ENCODE data around the gene PSMA8. TPM values are rescaled to one million over a fixed set of nuclear protein-coding genes. Genes with fewer than 3 reads are reported as not detected.
"Not testable (repeated sequence)": the region's sequence is repeated elsewhere in the genome, so short reads cannot be mapped to it uniquely, and the experiment has no call there.

The PSMA8 gene
- total RNA-seq, 1 donor from 2014 or later, result not detected

DNA sequence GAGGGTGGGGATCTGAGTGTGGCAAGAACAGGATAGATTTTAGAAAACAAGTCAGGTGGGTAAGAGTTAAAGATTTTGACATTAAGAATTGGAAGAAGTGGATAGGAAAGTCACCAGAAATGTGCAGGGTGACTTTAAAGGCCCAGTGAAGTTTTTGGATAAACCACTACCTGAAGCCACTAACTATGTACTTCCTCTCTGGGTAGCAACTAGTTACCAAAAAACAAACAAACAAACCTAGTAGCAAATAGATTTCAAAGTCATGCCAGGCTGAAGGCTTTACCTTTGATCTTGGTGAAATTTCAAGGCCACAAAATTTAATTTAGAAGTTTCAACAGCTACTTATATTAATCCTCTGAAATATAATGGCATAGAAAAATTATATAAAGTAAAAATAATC is 42.5 kb downstream of the PSMA8 start:
- DNase-seq, result no peak

DNA sequence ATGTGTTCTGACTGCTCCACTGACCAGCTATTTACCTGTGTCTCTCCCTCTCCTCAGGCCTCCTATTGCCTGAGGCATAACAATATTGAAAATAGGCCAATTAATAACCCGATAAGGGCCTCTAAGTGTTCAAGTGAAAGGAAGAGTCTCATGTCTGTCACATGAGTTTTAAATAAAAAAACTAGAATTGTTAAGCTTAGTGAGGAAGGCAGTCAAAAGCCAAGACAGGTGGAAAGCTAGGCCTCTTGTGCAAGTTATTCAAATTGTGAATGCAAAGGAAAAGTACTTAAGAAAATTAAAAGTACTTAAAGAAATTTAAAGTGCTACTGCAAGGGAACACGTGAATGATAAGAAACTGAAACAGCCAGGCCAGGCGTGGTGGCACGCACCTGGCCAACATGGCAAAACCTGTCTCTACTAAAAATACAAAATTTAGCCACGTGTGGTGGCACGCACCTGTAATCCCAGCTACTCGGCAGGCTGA is 47.7 kb downstream of the PSMA8 start:
- no peak for DNase-seq

- no peak for DNase-seq
These were observed 49.9 kb downstream of the PSMA8 start for GRCh38 chr18:26183395-26184112.

GRCh38 chr18:26185267-26185666 is 51.6 kb downstream of the PSMA8 start:
- peak; percentile 3 for DNase-seq

- no peak for DNase-seq
These were observed 56.8 kb downstream of the PSMA8 start for GRCh38 chr18:26190506-26190905.

- DNase-seq, result no peak
These were observed 58.6 kb downstream of the PSMA8 start for GRCh38 chr18:26192233-26192632.

GRCh38 chr18:26196605-26197004 is 62.9 kb downstream of the PSMA8 start:
- DNase-seq, result no peak

DNA sequence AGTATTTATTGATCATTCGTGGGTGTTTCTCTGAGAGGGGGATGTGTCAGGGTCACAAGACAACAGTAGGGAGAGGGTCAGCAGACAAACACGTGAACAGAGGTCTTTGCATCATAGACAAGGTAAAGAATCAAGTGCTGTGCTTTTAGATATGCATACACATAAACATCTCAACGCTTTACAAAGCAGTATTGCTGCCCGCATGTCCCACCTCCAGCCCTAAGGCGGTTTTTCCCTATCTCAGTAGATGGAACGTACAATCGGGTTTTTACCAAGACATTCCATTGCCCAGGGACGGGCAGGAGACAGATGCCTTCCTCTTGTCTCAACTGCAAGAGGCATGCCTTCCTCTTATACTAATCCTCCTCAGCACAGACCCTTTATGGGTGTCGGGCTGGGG is 68.3 kb downstream of the PSMA8 start:
- DNase-seq, result not testable (repeated sequence)

- DNase-seq, result no peak
These were observed 71.6 kb downstream of the PSMA8 start for GRCh38 chr18:26205318-26205717.

GRCh38 chr18:26206488-26206887 is 72.8 kb downstream of the PSMA8 start:
- no peak for DNase-seq

GRCh38 chr18:26207937-26208336 is 74.3 kb downstream of the PSMA8 start:
- no peak for DNase-seq

GRCh38 chr18:26208977-26209376 is 75.3 kb downstream of the PSMA8 start:
- DNase-seq, result no peak

DNA sequence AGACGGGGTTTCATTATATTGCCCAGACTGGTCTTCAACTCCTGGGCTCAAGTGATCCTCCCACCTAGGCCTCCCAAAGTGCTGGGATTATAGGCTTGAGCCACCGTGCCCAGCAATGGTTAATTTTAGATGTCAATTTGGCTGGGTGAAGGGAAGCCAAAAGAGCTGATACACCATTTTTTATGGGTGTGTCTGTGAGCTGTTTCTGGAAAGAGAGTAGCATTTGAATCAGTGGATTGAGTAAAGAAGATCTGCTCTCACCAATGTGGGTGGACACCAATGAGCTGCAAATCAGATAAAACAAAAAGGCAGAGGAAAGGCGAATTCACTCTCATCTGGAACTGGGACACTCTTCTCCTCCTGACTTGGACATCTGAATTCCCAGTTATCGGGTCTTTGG is 76.5 kb downstream of the PSMA8 start:
- no peak for DNase-seq

- no peak for DNase-seq
These were observed 81.7 kb downstream of the PSMA8 start for GRCh38 chr18:26215247-26215970.

DNA sequence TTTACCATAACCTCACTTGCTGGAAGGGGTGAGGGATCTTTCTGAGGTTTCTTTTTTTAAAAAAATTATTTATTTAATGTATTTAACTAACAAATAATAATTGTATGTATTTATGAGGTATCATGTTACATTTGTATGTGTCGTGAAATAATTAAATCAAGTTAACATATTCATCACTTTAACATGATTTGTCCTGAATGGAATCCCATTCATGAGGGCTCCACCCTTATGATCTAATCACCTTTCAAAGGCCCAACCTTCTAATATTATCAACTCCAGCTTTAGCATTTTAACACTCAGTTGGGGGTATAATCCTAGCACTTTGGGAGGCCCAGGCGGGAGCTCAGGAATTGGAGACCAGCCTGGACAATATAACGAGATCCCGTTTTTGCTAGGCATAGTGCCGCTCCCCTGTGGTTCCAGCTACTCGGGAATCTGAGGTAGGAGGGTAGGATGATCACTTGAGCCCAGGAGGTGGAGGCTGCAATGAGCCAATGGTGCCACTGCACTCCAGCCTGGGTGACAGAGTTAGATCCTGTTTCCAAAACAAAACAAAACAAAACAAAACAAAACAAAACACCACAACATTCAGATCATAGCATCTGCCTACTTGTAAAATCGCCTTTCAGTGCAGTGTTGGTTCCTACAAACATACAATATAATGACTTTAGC is 91.5 kb downstream of the PSMA8 start:
- DNase-seq, result no peak

GRCh38 chr18:26225915-26226228 is 92.2 kb downstream of the PSMA8 start:
- no peak for DNase-seq

DNA sequence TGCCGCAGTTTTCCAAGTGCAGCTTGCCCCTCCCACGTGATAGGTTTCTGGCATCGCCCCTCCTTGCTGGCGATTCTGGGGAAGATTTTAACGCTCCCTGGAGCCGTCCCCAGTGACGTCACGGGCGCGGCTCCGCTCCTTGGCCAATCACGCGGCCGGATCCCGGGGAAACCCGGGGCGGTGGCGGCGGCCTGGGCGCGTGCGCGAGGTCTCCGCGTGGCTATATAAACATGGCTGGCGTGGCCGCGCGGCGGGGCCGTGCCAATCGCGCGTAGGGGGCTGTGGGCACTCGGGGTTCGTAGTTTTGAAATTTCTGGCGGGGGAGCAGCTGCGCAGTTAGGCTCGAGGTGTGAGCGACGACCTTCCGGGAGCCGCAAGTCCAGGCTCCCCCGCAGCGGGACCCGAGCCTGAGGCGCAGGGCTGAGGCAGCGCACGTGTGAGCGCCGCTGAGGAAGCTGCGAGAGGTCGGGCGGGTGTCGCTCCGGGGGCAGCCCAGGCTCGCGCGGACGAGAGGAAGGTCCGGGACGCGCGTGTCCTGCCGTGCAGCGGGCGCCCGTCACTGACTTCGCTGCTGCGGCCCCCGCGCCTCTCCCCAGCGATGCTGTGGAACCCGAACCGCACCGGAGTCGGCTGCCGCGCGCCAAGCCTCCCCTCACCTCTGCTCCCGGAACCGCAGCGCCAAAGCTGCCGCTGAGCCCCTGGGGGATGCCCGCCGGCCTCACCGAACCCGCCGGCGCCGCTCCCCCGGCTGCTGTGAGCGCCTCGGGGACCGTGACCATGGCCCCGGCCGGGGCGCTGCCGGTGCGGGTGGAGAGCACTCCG is 92.8 kb downstream of the PSMA8 start, which contains the start of gene TAF4B:
Gene TAF4B, plus strand, starts transcription at position 217 of the 822 bp plus-strand sequence. Its CDS starts 489 bp downstream, at position 706.
- peak; percentile 92 for DNase-seq

DNA sequence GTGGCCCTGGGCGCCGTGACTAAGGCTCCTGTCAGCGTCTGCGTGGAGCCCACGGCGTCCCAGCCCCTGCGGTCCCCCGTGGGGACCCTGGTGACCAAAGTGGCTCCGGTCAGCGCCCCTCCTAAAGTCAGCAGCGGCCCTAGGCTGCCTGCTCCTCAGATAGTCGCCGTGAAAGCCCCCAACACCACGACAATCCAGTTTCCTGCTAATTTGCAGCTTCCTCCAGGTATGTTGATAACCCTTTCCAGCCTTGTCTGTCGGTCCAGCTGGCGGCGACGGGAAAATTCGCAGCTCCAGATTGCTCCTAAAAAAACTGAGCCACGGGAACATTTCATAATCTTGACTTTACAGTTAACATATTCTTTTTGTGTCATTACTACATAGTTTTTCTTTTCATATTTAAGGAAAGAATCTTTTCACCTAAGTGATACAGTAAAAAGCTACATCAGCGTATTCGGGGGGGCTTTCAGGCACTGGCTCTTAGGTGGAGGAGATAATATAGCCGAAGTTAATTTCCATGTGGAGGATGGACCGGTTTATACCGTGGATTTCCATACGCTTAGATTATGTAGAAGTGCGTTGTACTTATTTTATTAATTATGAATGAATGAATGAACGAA is 93.5 kb downstream of the PSMA8 start:
- DNase-seq, result peak; percentile 24

GRCh38 chr18:26228562-26229260 is 95.0 kb downstream of the PSMA8 start:
- no peak for DNase-seq

- DNase-seq, result no peak
These were observed 96.8 kb downstream of the PSMA8 start for GRCh38 chr18:26230497-26230896.

- DNase-seq, result no peak
These were observed 99.5 kb downstream of the PSMA8 start for GRCh38 chr18:26233208-26233607.

GRCh38 chr18:26237363-26237762 is 103.7 kb downstream of the PSMA8 start:
- DNase-seq, result not testable (repeated sequence)
